T-helper 1 cell treated with Interleukin-12 subunit alpha and Interleukin-12 subunit beta and Interleukin-4 antibody, amounts not matched to agents 30 μg/mL and 1 μg/mL, for 36 hours (primary cell): Measurements from ENCODE around the gene TAX1BP3.
A peak's percentile ranks its signal among the peaks of the same experiment; 100 is the strongest.
"Not testable (repeated sequence)": the region's sequence is repeated elsewhere in the genome, so short reads cannot be mapped to it uniquely, and the experiment has no call there.

Source experiments
- H3K27ac Mint-ChIP-seq: one replicate; pipeline ENCODE4 v1.8.0; 2021; ENCODE audit warnings: mild to moderate bottlenecking, mixed read lengths
- H3K27me3 Mint-ChIP-seq: one replicate; pipeline ENCODE4 v1.8.0; 2021; ENCODE audit warnings: low read depth, mixed read lengths
- H3K36me3 Mint-ChIP-seq: one replicate; pipeline ENCODE4 v1.8.0; 2021; ENCODE audit warnings: low read depth, mixed read lengths
- H3K4me1 Mint-ChIP-seq: one replicate; pipeline ENCODE4 v1.8.0; 2021; ENCODE audit warnings: low read depth, mixed read lengths
- H3K4me3 Mint-ChIP-seq: one replicate; pipeline ENCODE4 v1.8.0; 2021; ENCODE audit warnings: mild to moderate bottlenecking, moderate library complexity, mixed read lengths
- H3K9me3 Mint-ChIP-seq: one replicate; pipeline ENCODE4 v1.8.0; 2021; ENCODE audit warnings: mixed read lengths

The TAX1BP3 gene

GRCh38 chr17:3668279-3669084 is at the start of gene TAX1BP3, which contains the start of gene EMC6:
Gene TAX1BP3 (minus strand): TSS chr17:3668578. CDS start chr17:3668526, 52 bp downstream.
Gene EMC6 (plus strand): TSS chr17:3668812. CDS start chr17:3669147, 335 bp downstream.
- peaks cover 12% of the 10 kb centered on the region for H3K36me3 Mint-ChIP-seq
- H3K9me3 Mint-ChIP-seq = no peaks in the 10 kb centered on the region
- peak within 1 kb of the TSS; percentile 91 for H3K27ac Mint-ChIP-seq
- peaks cover 23% of the 10 kb centered on the region for H3K4me1 Mint-ChIP-seq
- H3K27me3 Mint-ChIP-seq = no peaks in the 10 kb centered on the region
- H3K4me3 Mint-ChIP-seq = peak within 1 kb of the TSS; percentile 96

- Mint-ChIP-seq H3K4me1 (peaks cover 59% of the 10 kb centered on the region), H3K9me3 (peaks cover 5% of the 10 kb centered on the region), H3K27me3 (no peaks in the 10 kb centered on the region), H3K27ac (peak overlapping the region; percentile 89), H3K36me3 (peaks cover 73% of the 10 kb centered on the region), H3K4me3 (peak overlapping the region; percentile 47)
Observed at GRCh38 chr17:3715296-3715695, 46.9 kb upstream of the TAX1BP3 start.

- Mint-ChIP-seq H3K4me3 (peak overlapping the region; percentile 66), H3K4me1 (peaks cover 56% of the 10 kb centered on the region), H3K36me3 (peaks cover 68% of the 10 kb centered on the region), H3K27me3 (no peaks in the 10 kb centered on the region), H3K27ac (peak overlapping the region; percentile 94), H3K9me3 (peaks cover 5% of the 10 kb centered on the region)
Observed at GRCh38 chr17:3712811-3713463, 44.6 kb upstream of the TAX1BP3 start.

- Mint-ChIP-seq H3K4me1 (peaks cover 45% of the 10 kb centered on the region), H3K9me3 (peaks cover 5% of the 10 kb centered on the region), H3K27me3 (no peaks in the 10 kb centered on the region), H3K27ac (peak overlapping the region; percentile 96), H3K4me3 (peak overlapping the region; percentile 71), H3K36me3 (peaks cover 55% of the 10 kb centered on the region)
Observed at GRCh38 chr17:3710951-3711383, 42.6 kb upstream of the TAX1BP3 start.

GRCh38 chr17:3708366-3708765 is 40.0 kb upstream of the TAX1BP3 start:
- peak overlapping the region; percentile 31 for H3K4me3 Mint-ChIP-seq
- H3K36me3 Mint-ChIP-seq = peaks cover 48% of the 10 kb centered on the region
- peaks cover 43% of the 10 kb centered on the region for H3K4me1 Mint-ChIP-seq
- H3K27ac Mint-ChIP-seq = peak overlapping the region; percentile 83
- no peaks in the 10 kb centered on the region for H3K27me3 Mint-ChIP-seq
- peaks cover 5% of the 10 kb centered on the region for H3K9me3 Mint-ChIP-seq

GRCh38 chr17:3705718-3705984 is 37.3 kb upstream of the TAX1BP3 start:
- Mint-ChIP-seq H3K27ac (peak overlapping the region; percentile 3), H3K36me3 (peaks cover 48% of the 10 kb centered on the region), H3K4me1 (peaks cover 25% of the 10 kb centered on the region)
- not testable (repeated sequence) for H3K4me3 Mint-ChIP-seq, H3K27me3 Mint-ChIP-seq, H3K9me3 Mint-ChIP-seq

GRCh38 chr17:3704931-3705717 is 36.7 kb upstream of the TAX1BP3 start:
- H3K27me3 Mint-ChIP-seq = no peaks in the 10 kb centered on the region
- peak overlapping the region; percentile 3 for H3K27ac Mint-ChIP-seq
- H3K9me3 Mint-ChIP-seq = peaks cover 9% of the 10 kb centered on the region
- peaks cover 23% of the 10 kb centered on the region for H3K4me1 Mint-ChIP-seq
- H3K36me3 Mint-ChIP-seq = peaks cover 48% of the 10 kb centered on the region
- H3K4me3 Mint-ChIP-seq = no peak overlapping the region

- H3K36me3 Mint-ChIP-seq = peaks cover 39% of the 10 kb centered on the region
- H3K9me3 Mint-ChIP-seq = peaks cover 16% of the 10 kb centered on the region
- not testable (repeated sequence) for H3K27ac Mint-ChIP-seq, H3K4me3 Mint-ChIP-seq, H3K27me3 Mint-ChIP-seq
- peaks cover 19% of the 10 kb centered on the region for H3K4me1 Mint-ChIP-seq
Observed at GRCh38 chr17:3702041-3702539, 33.7 kb upstream of the TAX1BP3 start.

- Mint-ChIP-seq H3K36me3 (peaks cover 30% of the 10 kb centered on the region), H3K4me1 (peaks cover 16% of the 10 kb centered on the region), H3K4me3 (no peak overlapping the region), H3K27ac (no peak overlapping the region), H3K27me3 (no peaks in the 10 kb centered on the region), H3K9me3 (peaks cover 16% of the 10 kb centered on the region)
Observed at GRCh38 chr17:3699951-3700350, 31.6 kb upstream of the TAX1BP3 start.

GRCh38 chr17:3698139-3698538 is 29.8 kb upstream of the TAX1BP3 start:
- peaks cover 16% of the 10 kb centered on the region for H3K9me3 Mint-ChIP-seq
- H3K27me3 Mint-ChIP-seq = no peaks in the 10 kb centered on the region
- H3K27ac Mint-ChIP-seq = no peak overlapping the region
- H3K4me1 Mint-ChIP-seq = peaks cover 26% of the 10 kb centered on the region
- peak overlapping the region; percentile 66 for H3K4me3 Mint-ChIP-seq
- peaks cover 36% of the 10 kb centered on the region for H3K36me3 Mint-ChIP-seq

- H3K27ac Mint-ChIP-seq = no peak overlapping the region
- peaks cover 28% of the 10 kb centered on the region for H3K36me3 Mint-ChIP-seq
- H3K27me3 Mint-ChIP-seq = no peaks in the 10 kb centered on the region
- peaks cover 28% of the 10 kb centered on the region for H3K4me1 Mint-ChIP-seq
- no peak overlapping the region for H3K4me3 Mint-ChIP-seq
- H3K9me3 Mint-ChIP-seq = peaks cover 7% of the 10 kb centered on the region
Observed at GRCh38 chr17:3697103-3697476, 28.7 kb upstream of the TAX1BP3 start.

GRCh38 chr17:3695723-3696411 is 27.5 kb upstream of the TAX1BP3 start, which contains the start of gene P2RX5:
Gene P2RX5 (minus strand): TSS chr17:3696155. CDS start chr17:3696005, 150 bp downstream.
- Mint-ChIP-seq H3K36me3 (peaks cover 28% of the 10 kb centered on the region), H3K27me3 (no peaks in the 10 kb centered on the region), H3K4me1 (peaks cover 33% of the 10 kb centered on the region), H3K4me3 (peak within 1 kb of the TSS; percentile 97), H3K27ac (peak within 1 kb of the TSS; percentile 90), H3K9me3 (peaks cover 7% of the 10 kb centered on the region)

- peak overlapping the region; percentile 97 for H3K4me3 Mint-ChIP-seq
Observed at GRCh38 chr17:3695129-3695722, 26.8 kb upstream of the TAX1BP3 start.

More at GRCh38 chr17:3695129-3695722, 26.8 kb upstream of the TAX1BP3 start:
- H3K9me3 Mint-ChIP-seq = peaks cover 7% of the 10 kb centered on the region
- no peaks in the 10 kb centered on the region for H3K27me3 Mint-ChIP-seq
- H3K27ac Mint-ChIP-seq = peak overlapping the region; percentile 49
- H3K4me1 Mint-ChIP-seq = peaks cover 38% of the 10 kb centered on the region
- H3K36me3 Mint-ChIP-seq = peaks cover 30% of the 10 kb centered on the region
